Measurements from ENCODE around the gene FADS3. TPM values are rescaled to one million over a fixed set of nuclear protein-coding genes. Genes with fewer than 3 reads are reported as not detected.
A peak's percentile ranks its signal among the peaks of the same experiment; 100 is the strongest.

FADS3 gene
- total RNA-seq, 2 experiments from 2014 or later, result 6.9 TPM

GRCh38 chr11:61829806-61830205 lies 61.5 kb downstream of the FADS3 start:
- POLR2A ChIA-PET, result no interaction called here

GRCh38 chr11:61828629-61829407 lies 62.5 kb downstream of the FADS3 start:
- Mint-ChIP-seq H3K9me3 (no peaks in the 10 kb centered on the region), H3K27me3 (peaks cover 72% of the 10 kb centered on the region), H3K4me3 (peak overlapping the region; percentile 85), H3K27ac (no peak overlapping the region), H3K36me3 (ENCODE audit: low read depth) (no peaks in the 10 kb centered on the region), H3K4me1 (ENCODE audit: low read depth) (peaks cover 23% of the 10 kb centered on the region)
- Histone ChIP-seq H3K27ac (ENCODE audit: low read depth in 1 of 2, low read length in 2 of 2) (no peak overlapping the region), H3K9me3 (ENCODE audit: control insufficient read depth in 1 of 2, insufficient read depth in 1 of 2, low read length in 2 of 2) (peaks cover 0 to 11% of the 10 kb centered on the region in 2 experiments), H3K36me3 (ENCODE audit: insufficient read depth, low read length) (no peaks in the 10 kb centered on the region), H3K27me3 (ENCODE audit: control insufficient read depth in 1 of 2, insufficient read depth in 2 of 2, low read length in 2 of 2) (peaks cover 15 to 29% of the 10 kb centered on the region in 2 experiments), H3K4me1 (ENCODE audit: insufficient read depth, low read length) (peaks cover 32% of the 10 kb centered on the region), H3K4me3 (ENCODE audit: low read length) (peak overlapping the region; percentile 64)
- ATAC-seq (ENCODE audit: poor library complexity) (peak; percentile 48), DNase-seq (peak in 7 of 14 experiments; percentile 8 to 57 (median 27))
- peak; percentile 29 for TF ChIP-seq CTCF (IDR thresholded peaks at IDR 0.05)
- intact Hi-C loops (cut with DNase I, micrococcal nuclease), result no loop called here
- POLR2A ChIA-PET, result interaction anchor here (0.7 to 1.4 kb wide), 2 partner anchors 14 to 554 kb away, joined by 3 read pairs; no protein-coding TSS in a partner anchor
- CTCF ChIA-PET, result interaction anchor here (1.5 to 3.7 kb wide), 3 partner anchors 13 to 253 kb away, joined by 4 to 18 read pairs (median 12); partner anchors contain the start of gene FADS1

More at GRCh38 chr11:61829806-61830205, 61.5 kb downstream of the FADS3 start:
- Mint-ChIP-seq H3K4me3 (no peak overlapping the region), H3K9me3 (no peaks in the 10 kb centered on the region), H3K27ac (no peak overlapping the region), H3K4me1 (ENCODE audit: low read depth) (peaks cover 32% of the 10 kb centered on the region), H3K36me3 (ENCODE audit: low read depth) (no peaks in the 10 kb centered on the region), H3K27me3 (peaks cover 70% of the 10 kb centered on the region)
- CTCF ChIA-PET, result interaction anchor here (3.7 kb wide), 1 partner anchor 14 kb away, joined by 18 read pairs; the partner anchor contains the start of gene FADS1
- peaks cover 0 to 11% of the 10 kb centered on the region in 2 experiments for H3K9me3 ChIP-seq (ENCODE audit: control insufficient read depth in 1 of 2, insufficient read depth in 1 of 2, low read length in 2 of 2)
- H3K36me3 ChIP-seq (ENCODE audit: insufficient read depth, low read length), result no peaks in the 10 kb centered on the region
- peaks cover 41% of the 10 kb centered on the region for H3K4me1 ChIP-seq (ENCODE audit: insufficient read depth, low read length)
- H3K4me3 ChIP-seq (ENCODE audit: low read length), result no peak overlapping the region
- intact Hi-C loops (cut with DNase I, micrococcal nuclease), result no loop called here
- DNase-seq (no peak), ATAC-seq (ENCODE audit: poor library complexity) (no peak)
- H3K27ac ChIP-seq (ENCODE audit: low read depth in 1 of 2, low read length in 2 of 2), result no peak overlapping the region
- peaks cover 15 to 29% of the 10 kb centered on the region in 2 experiments for H3K27me3 ChIP-seq (ENCODE audit: control insufficient read depth in 1 of 2, insufficient read depth in 2 of 2, low read length in 2 of 2)
- TF ChIP-seq CTCF (IDR thresholded peaks at IDR 0.05), result no peak

GRCh38 chr11:61828379-61828628 lies 63.0 kb downstream of the FADS3 start:
- Histone ChIP-seq H3K36me3 (ENCODE audit: insufficient read depth, low read length) (no peaks in the 10 kb centered on the region), H3K9me3 (ENCODE audit: control insufficient read depth in 1 of 2, insufficient read depth in 1 of 2, low read length in 2 of 2) (peaks cover 0 to 11% of the 10 kb centered on the region in 2 experiments), H3K27me3 (ENCODE audit: control insufficient read depth in 1 of 2, insufficient read depth in 2 of 2, low read length in 2 of 2) (peaks cover 15 to 29% of the 10 kb centered on the region in 2 experiments), H3K27ac (ENCODE audit: low read depth in 1 of 2, low read length in 2 of 2) (no peak overlapping the region), H3K4me3 (ENCODE audit: low read length) (peak overlapping the region; percentile 64), H3K4me1 (ENCODE audit: insufficient read depth, low read length) (peaks cover 30% of the 10 kb centered on the region)
- ChIA-PET CTCF (interaction anchor here (1.5 to 3.7 kb wide), 3 partner anchors 12 to 254 kb away, joined by 4 to 18 read pairs (median 12); partner anchors contain the start of gene FADS1), POLR2A (interaction anchor here (1.4 kb wide), 1 partner anchor 14 kb away, joined by 3 read pairs; no protein-coding TSS in a partner anchor)
- peaks cover 67% of the 10 kb centered on the region for H3K27me3 Mint-ChIP-seq
- intact Hi-C loops (cut with DNase I, micrococcal nuclease), result no loop called here
- H3K9me3 Mint-ChIP-seq, result no peaks in the 10 kb centered on the region
- no peak for TF ChIP-seq CTCF (IDR thresholded peaks at IDR 0.05)
- H3K4me1 Mint-ChIP-seq (ENCODE audit: low read depth), result peaks cover 17% of the 10 kb centered on the region
- no peak for ATAC-seq (ENCODE audit: poor library complexity)
- DNase-seq, result peak in 1 of 14 experiments; percentile 6
- no peak overlapping the region for H3K27ac Mint-ChIP-seq
- no peaks in the 10 kb centered on the region for H3K36me3 Mint-ChIP-seq (ENCODE audit: low read depth)
- H3K4me3 Mint-ChIP-seq, result peak overlapping the region; percentile 85

Measured in CD4-positive, alpha-beta T cell (primary cell).